IMR-90 (cell line): ENCODE measurements around the gene GP5. TPM values are rescaled to one million over a fixed set of nuclear protein-coding genes. Genes with fewer than 3 reads are reported as not detected.
A peak's percentile ranks its signal among the peaks of the same experiment; 100 is the strongest.

ENCODE experiments used
- ATAC-seq: fragments of 200-7000 bp; cut with Tn5 transposase; 2 replicates; pipeline ENCODE4 v1.9.1; 2020; ENCODE audit warnings: low read depth, mild to moderate bottlenecking, moderate library complexity
- BruUV-seq: library from RNA; stranded (reverse); fragments of 400-500 nt; replicated peaks from 2 replicates; lab custom pipeline; 2021; lab: Mats Ljungman, UMichigan
- CTCF ChIA-PET: fragments of 300-600 bp; formaldehyde crosslinking; extraction: SDS; loops from one replicate; lab custom pipeline; 2021; ENCODE audit warnings: antibody characterized with exemption; lab: Yijun Ruan, JAX
- POLR2A ChIA-PET: fragments of 300-600 bp; sonication (Branson Sonifier 250); formaldehyde crosslinking; loops from one replicate; lab custom pipeline; 2022; ENCODE audit warnings: antibody characterized with exemption; ENCODE audit not compliant: unreplicated experiment; lab: Charles Lee
- DNase-seq: peaks from one replicate; pipeline ENCODE4 v3.0.0; 2013
- H2AFZ ChIP-seq: replicated peaks from 2 replicates; pipeline ENCODE3; 2013; ENCODE audit warnings: low read length, mild to moderate bottlenecking; ENCODE audit not compliant: poor library complexity
- H2AK5ac ChIP-seq: 2 replicates; pipeline ENCODE4 v1.6.1; 2013; ENCODE audit warnings: low read depth, low read length, inconsistent platforms
- H2AK9ac ChIP-seq: replicated peaks from 2 replicates; pipeline ENCODE3; 2013; ENCODE audit warnings: mild to moderate bottlenecking, low read depth, low read length, moderate library complexity; ENCODE audit not compliant: poor library complexity
- H2BK120ac ChIP-seq: 2 replicates; pipeline ENCODE4 v1.6.1; 2013; ENCODE audit warnings: low read depth, low read length, inconsistent platforms
- H2BK15ac ChIP-seq: 3 replicates; pipeline ENCODE4 v1.6.1; 2013; ENCODE audit warnings: low read depth, low read length, inconsistent platforms
- H2BK20ac ChIP-seq: 2 replicates; pipeline ENCODE4 v1.6.1; 2013; ENCODE audit warnings: low read depth, mild to moderate bottlenecking, inconsistent platforms, low read length, moderate library complexity
- H2BK5ac ChIP-seq: 2 replicates; pipeline ENCODE4 v1.6.1; 2013; ENCODE audit warnings: mild to moderate bottlenecking, low read depth, low read length, inconsistent platforms; ENCODE audit not compliant: poor library complexity, severe bottlenecking
- H3K14ac ChIP-seq: replicated peaks from 2 replicates; pipeline ENCODE4 v1.6.1; 2013; ENCODE audit warnings: low read depth, low read length, inconsistent platforms
- H3K18ac ChIP-seq: 2 replicates; pipeline ENCODE4 v1.6.1; 2013; ENCODE audit warnings: low read depth, low read length, control low read depth
- H3K23ac ChIP-seq: 2 replicates; pipeline ENCODE4 v1.6.1; 2013; ENCODE audit warnings: low read depth, low read length, inconsistent platforms
- H3K27ac ChIP-seq: 2 replicates; pipeline ENCODE4 v1.5.1; 2013; ENCODE audit warnings: mild to moderate bottlenecking, control low read depth, low read length; ENCODE audit not compliant: insufficient read depth
- H3K27me3 ChIP-seq: 2 replicates; pipeline ENCODE4 v1.6.1; 2013; ENCODE audit warnings: low read length; ENCODE audit not compliant: control insufficient read depth, insufficient read depth
- H3K36me3 ChIP-seq: 2 replicates; pipeline ENCODE4 v1.6.1; 2013; ENCODE audit warnings: low read length, mixed read lengths; ENCODE audit not compliant: control insufficient read depth, insufficient read depth
- H3K4ac ChIP-seq: 2 replicates; pipeline ENCODE4 v1.6.1; 2013; ENCODE audit warnings: low read depth, low read length, inconsistent platforms
- H3K4me1 ChIP-seq: 2 replicates; pipeline ENCODE4 v1.6.1; 2013; ENCODE audit warnings: low read length, mixed read lengths; ENCODE audit not compliant: control insufficient read depth, insufficient read depth
- H3K4me2 ChIP-seq: 2 replicates; pipeline ENCODE4 v1.6.1; 2013; ENCODE audit warnings: low read depth, mild to moderate bottlenecking, control low read depth, low read length, moderate library complexity
- H3K4me3 ChIP-seq: 2 replicates; pipeline ENCODE4 v1.5.1; 2013; ENCODE audit warnings: low read depth, mild to moderate bottlenecking, control low read depth, low read length, moderate library complexity; ENCODE audit not compliant: insufficient read depth
- H3K56ac ChIP-seq: 2 replicates; pipeline ENCODE4 v1.6.1; 2013; ENCODE audit warnings: low read length, inconsistent platforms; ENCODE audit not compliant: insufficient read depth; ENCODE audit errors: extremely low read depth
- H3K79me1 ChIP-seq, 2 experiments: 2 replicates each; pipeline ENCODE4 v1.6.1; 2013; ENCODE audit warnings: low read length in 2 of 2, inconsistent platforms in 1 of 2, low read depth in 1 of 2
- H3K9ac ChIP-seq: 2 replicates; pipeline ENCODE4 v1.6.1; 2013; ENCODE audit warnings: low read depth, low read length, control low read depth
- H3K9me1 ChIP-seq: 2 replicates; pipeline ENCODE4 v1.6.1; 2013; ENCODE audit warnings: low read length, inconsistent platforms; ENCODE audit not compliant: insufficient read depth
- H3K9me3 ChIP-seq: 2 replicates; pipeline ENCODE4 v1.6.1; 2013; ENCODE audit warnings: low read length; ENCODE audit not compliant: control insufficient read depth, insufficient read depth
- H4K20me1 ChIP-seq: 2 replicates; pipeline ENCODE4 v1.6.1; 2013; ENCODE audit warnings: low read length, inconsistent platforms; ENCODE audit not compliant: insufficient read depth
- H4K5ac ChIP-seq: 2 replicates; pipeline ENCODE4 v1.6.1; 2013; ENCODE audit warnings: mild to moderate bottlenecking, low read depth, low read length, control low read depth
- H4K8ac ChIP-seq, 2 experiments: 2 replicates each; pipeline ENCODE4 v1.6.1; 2013; ENCODE audit warnings: low read depth in 2 of 2, low read length in 2 of 2, control low read depth in 1 of 2, inconsistent platforms in 1 of 2
- H4K91ac ChIP-seq: 2 replicates; pipeline ENCODE4 v1.6.1; 2013; ENCODE audit warnings: low read depth, low read length, inconsistent platforms; ENCODE audit not compliant: insufficient read depth
- BHLHE40 ChIP-seq: fragments of 150-350 bp; IDR thresholded peaks from 2 replicates; pipeline ENCODE4 v1.6.1; 2016; ENCODE audit warnings: mild to moderate bottlenecking, low read depth, low read length
- CHD1 ChIP-seq: IDR thresholded peaks from 2 replicates; pipeline ENCODE4 v1.6.1; 2012; ENCODE audit warnings: low read depth, low read length, improper control_type of control experiment
- CTCF ChIP-seq: conservative IDR thresholded peaks from 2 replicates; pipeline ENCODE4 v1.5.1; 2012; ENCODE audit warnings: mild to moderate bottlenecking, low read depth, low read length, improper control_type of control experiment
- ELK1 ChIP-seq: fragments of 150-350 bp; IDR thresholded peaks from 2 replicates; pipeline ENCODE4 v1.6.1; 2016; ENCODE audit warnings: low read depth, mild to moderate bottlenecking, low read length, moderate library complexity, borderline replicate concordance
- FOS ChIP-seq: fragments of 150-350 bp; IDR thresholded peaks from 2 replicates; pipeline ENCODE4 v1.6.1; 2016; ENCODE audit warnings: low read depth, low read length
- MAFK ChIP-seq: IDR thresholded peaks from 2 replicates; pipeline ENCODE4 v1.6.1; 2012; ENCODE audit warnings: low read depth, low read length, improper control_type of control experiment
- MXI1 ChIP-seq: IDR thresholded peaks from 2 replicates; pipeline ENCODE4 v1.6.1; 2012; ENCODE audit warnings: low read depth, mild to moderate bottlenecking, low read length, moderate library complexity, borderline replicate concordance
- NFE2L2 ChIP-seq: fragments of 150-350 bp; IDR thresholded peaks from 2 replicates; pipeline ENCODE4 v1.6.1; 2016; ENCODE audit warnings: low read depth, mild to moderate bottlenecking, low read length
- RAD21 ChIP-seq: IDR thresholded peaks from 2 replicates; pipeline ENCODE4 v1.6.1; 2012; ENCODE audit warnings: low read length, improper control_type of control experiment
- RCOR1 ChIP-seq: IDR thresholded peaks from 2 replicates; pipeline ENCODE4 v1.6.1; 2012; ENCODE audit warnings: mild to moderate bottlenecking, low read length, improper control_type of control experiment; ENCODE audit not compliant: insufficient replicate concordance
- RFX5 ChIP-seq: IDR thresholded peaks from 2 replicates; pipeline ENCODE4 v1.8.0; 2012; ENCODE audit warnings: low read depth, mild to moderate bottlenecking, low read length, moderate library complexity
- SMC3 ChIP-seq: fragments of 150-350 bp; IDR thresholded peaks from 2 replicates; pipeline ENCODE4 v1.6.1; 2016; ENCODE audit warnings: low read depth, mild to moderate bottlenecking, antibody characterized with exemption, low read length, moderate library complexity
- WGBS, 2 experiments: methylation state at CpG; one replicate each; pipeline versions ENCODE4 v1.1.5 to v1.1.7; 2013; ENCODE audit warnings: missing lambda C conversion rate in 2 of 2; ENCODE audit not compliant: insufficient read length in 1 of 2; ENCODE audit errors: extremely low coverage in 2 of 2; 5-methylcytosine and 5-hydroxymethylcytosine counted together
- dilution Hi-C: fragments of 300-500 bp; cut with HindIII; formaldehyde crosslinking; loops from one replicate; pipeline ENCODE4 v1.14.3; 2018; ENCODE audit warnings: low sequenced_read_pairs; ENCODE audit not compliant: unreplicated experiment
- in situ Hi-C: fragments of 300-500 bp; cut with MboI; formaldehyde crosslinking; loops from 3 replicates; pipeline ENCODE4 v1.14.3; 2019; ENCODE audit warnings: low sequenced_read_pairs, inconsistent platforms, mixed read lengths
- intact Hi-C: fragments of 100-400 bp; cut with micrococcal nuclease; formaldehyde crosslinking; loops from 2 replicates; pipeline ENCODE4 v1.10.0; 2022
- polyA plus RNA-seq, 3 experiments: library from polyadenylated mRNA; depleted of rRNA; stranded (reverse); fragments of >200 nt; gene quantifications; 2 replicates each; pipeline ENCODE4 v1.2.3, GENCODE V29; 2012; ENCODE audit warnings: low replicate concordance in 1 of 3
- total RNA-seq: library from RNA; depleted of rRNA; stranded (reverse); fragments of >200 nt; gene quantifications from 2 replicates; pipeline ENCODE4 v1.2.3, GENCODE V29; 2012

The GP5 gene
- total and polyA plus RNA-seq, 2 of the 4 experiments (the other 2 are of a cell fraction), result under 0.01 to 0.12 TPM

- Histone ChIP-seq H3K79me1 (no peaks in the 10 kb centered on the region), H3K4me2 (no peak overlapping the region), H3K4me1 (peaks cover 3% of the 10 kb centered on the region), H2BK5ac (no peak overlapping the region), H2BK20ac (no peak overlapping the region), H3K18ac (no peak overlapping the region), H3K23ac (peak overlapping the region; percentile 48; the same call in 1 of the 2 replicates), H3K4me3 (no peak overlapping the region), H2AK5ac (peak overlapping the region; percentile 80), H4K8ac (no peak overlapping the region), H3K4ac (peak overlapping the region; percentile 6; the same call in 1 of the 2 replicates), H4K20me1 (no peaks in the 10 kb centered on the region), H4K91ac (no peak overlapping the region), H3K36me3 (no peaks in the 10 kb centered on the region), H4K5ac (no peak overlapping the region), H2AK9ac (no peak overlapping the region), H3K9ac (no peak overlapping the region), H3K9me1 (peaks cover 12% of the 10 kb centered on the region), H2BK15ac (no peak overlapping the region), H3K56ac (no peak overlapping the region), H3K27me3 (no peaks in the 10 kb centered on the region), H3K14ac (no peak overlapping the region), H2BK120ac (no peak overlapping the region), H3K9me3 (no peaks in the 10 kb centered on the region), H2AFZ (peak overlapping the region; percentile 35), H3K27ac (no peak overlapping the region)
- TF ChIP-seq FOS (no peak), RFX5 (no peak), BHLHE40 (no peak), CTCF (no peak), SMC3 (no peak), RAD21 (no peak), NFE2L2 (no peak), ELK1 (no peak), RCOR1 (no peak), MAFK (no peak), CHD1 (no peak), MXI1 (no peak)
- ATAC-seq (no peak; the same call in 1 of the 2 replicates), DNase-seq (no peak)
- CTCF ChIA-PET, result interaction anchor here (0.8 to 1.1 kb wide), 3 partner anchors 9 to 685 kb away, joined by 3 to 4 read pairs (median 3); no protein-coding TSS in a partner anchor
- no CpG with 5 or more reads among the region's 3 CpGs for WGBS, 2 experiments
- dilution Hi-C loops, result no loop called here
- in situ Hi-C loops, result loop anchor here (5.0 kb wide), 1 partner anchor 42 kb away; no protein-coding TSS in a partner anchor
- no TSS peak for BruUV-seq
- intact Hi-C loops, result loop anchor here (1.0 kb wide), 1 partner anchor 14 kb away; no protein-coding TSS in a partner anchor
- POLR2A ChIA-PET, result no interaction called here
These were observed 48.4 kb downstream of the GP5 start for GRCh38 chr3:194350726-194351071.
